ENCODE results near the gene MPP1.
"Not testable (repeated sequence)": the region's sequence is repeated elsewhere in the genome, so short reads cannot be mapped to it uniquely, and the experiment has no call there.

MPP1 gene

GRCh38 chrX:154819771-154820341 is 14.6 kb upstream of the MPP1 start:
- ATAC-seq (ENCODE audit: low read depth) (peak; percentile 99), DNase-seq (ENCODE audit: low spot score in 2 of 2) (peak; percentile 24)
- Mint-ChIP-seq H3K4me1 (peaks cover 9% of the 10 kb centered on the region), H3K27ac (peak overlapping the region; percentile 76), H3K9me3 (no peaks in the 10 kb centered on the region), H3K27me3 (no peaks in the 10 kb centered on the region), H3K4me3 (peak overlapping the region; percentile 74), H3K36me3 (no peaks in the 10 kb centered on the region)

GRCh38 chrX:154818916-154819770 is 13.9 kb upstream of the MPP1 start:
- H3K9me3 Mint-ChIP-seq, result no peaks in the 10 kb centered on the region

GRCh38 chrX:154817048-154817618 is 11.8 kb upstream of the MPP1 start:
- H3K4me1 Mint-ChIP-seq; H3K27me3 Mint-ChIP-seq; H3K9me3 Mint-ChIP-seq; H3K36me3 Mint-ChIP-seq; H3K27ac Mint-ChIP-seq; H3K4me3 Mint-ChIP-seq; ATAC-seq (ENCODE audit: low read depth); DNase-seq (ENCODE audit: low spot score in 2 of 2): not testable (repeated sequence)

More at GRCh38 chrX:154818916-154819770, 13.9 kb upstream of the MPP1 start:
- peak; percentile 49 for ATAC-seq (ENCODE audit: low read depth)
- Mint-ChIP-seq H3K4me1 (peaks cover 9% of the 10 kb centered on the region), H3K27ac (peak overlapping the region; percentile 76), H3K36me3 (no peaks in the 10 kb centered on the region), H3K27me3 (no peaks in the 10 kb centered on the region), H3K4me3 (peak overlapping the region; percentile 74)
- no peak for DNase-seq (ENCODE audit: low spot score in 2 of 2)

GRCh38 chrX:154816326-154816898 is 11.1 kb upstream of the MPP1 start:
- H3K27ac Mint-ChIP-seq; H3K4me3 Mint-ChIP-seq; H3K4me1 Mint-ChIP-seq; ATAC-seq (ENCODE audit: low read depth); H3K27me3 Mint-ChIP-seq; H3K9me3 Mint-ChIP-seq; DNase-seq (ENCODE audit: low spot score in 2 of 2); H3K36me3 Mint-ChIP-seq: not testable (repeated sequence)

GRCh38 chrX:154815274-154815818 is 10.1 kb upstream of the MPP1 start:
- DNase-seq (ENCODE audit: low spot score in 2 of 2) (no peak), ATAC-seq (ENCODE audit: low read depth) (no peak)
- H3K27ac Mint-ChIP-seq, result no peak overlapping the region
- no peak overlapping the region for H3K4me3 Mint-ChIP-seq
- H3K9me3 Mint-ChIP-seq, result no peaks in the 10 kb centered on the region
- H3K27me3 Mint-ChIP-seq, result no peaks in the 10 kb centered on the region
- H3K4me1 Mint-ChIP-seq, result peaks cover 7% of the 10 kb centered on the region
- no peaks in the 10 kb centered on the region for H3K36me3 Mint-ChIP-seq

GRCh38 chrX:154813801-154814200 is 8.5 kb upstream of the MPP1 start:
- Mint-ChIP-seq H3K36me3 (no peaks in the 10 kb centered on the region), H3K4me3 (no peak overlapping the region), H3K27me3 (no peaks in the 10 kb centered on the region), H3K9me3 (no peaks in the 10 kb centered on the region), H3K4me1 (peaks cover 1% of the 10 kb centered on the region), H3K27ac (no peak overlapping the region)
- DNase-seq (ENCODE audit: low spot score in 2 of 2) (no peak), ATAC-seq (ENCODE audit: low read depth) (no peak)

GRCh38 chrX:154812341-154813101 is 7.2 kb upstream of the MPP1 start:
- Mint-ChIP-seq H3K9me3 (no peaks in the 10 kb centered on the region), H3K27me3 (no peaks in the 10 kb centered on the region), H3K27ac (no peak overlapping the region), H3K36me3 (no peaks in the 10 kb centered on the region), H3K4me1 (no peaks in the 10 kb centered on the region), H3K4me3 (no peak overlapping the region)
- DNase-seq (ENCODE audit: low spot score in 2 of 2) (no peak), ATAC-seq (ENCODE audit: low read depth) (no peak)

GRCh38 chrX:154809939-154810665 is 4.8 kb upstream of the MPP1 start:
- H3K36me3 Mint-ChIP-seq, result no peaks in the 10 kb centered on the region
- H3K27ac Mint-ChIP-seq, result no peak overlapping the region
- no peaks in the 10 kb centered on the region for H3K9me3 Mint-ChIP-seq
- no peak for DNase-seq (ENCODE audit: low spot score in 2 of 2)
- no peaks in the 10 kb centered on the region for H3K27me3 Mint-ChIP-seq
- no peak overlapping the region for H3K4me3 Mint-ChIP-seq
- no peak for ATAC-seq (ENCODE audit: low read depth)
- peaks cover 2% of the 10 kb centered on the region for H3K4me1 Mint-ChIP-seq

- DNase-seq (ENCODE audit: low spot score in 2 of 2) (no peak), ATAC-seq (ENCODE audit: low read depth) (no peak)
- no peaks in the 10 kb centered on the region for H3K36me3 Mint-ChIP-seq
- H3K4me1 Mint-ChIP-seq, result peaks cover 8% of the 10 kb centered on the region
- no peaks in the 10 kb centered on the region for H3K9me3 Mint-ChIP-seq
- no peaks in the 10 kb centered on the region for H3K27me3 Mint-ChIP-seq
- no peak overlapping the region for H3K4me3 Mint-ChIP-seq
- no peak overlapping the region for H3K27ac Mint-ChIP-seq
Observed at GRCh38 chrX:154806837-154807501, 1.7 kb upstream of the MPP1 start.

- DNase-seq (ENCODE audit: low spot score in 2 of 2), result no peak
- H3K4me1 Mint-ChIP-seq, result peaks cover 10% of the 10 kb centered on the region
- no peak overlapping the region for H3K27ac Mint-ChIP-seq
- no peaks in the 10 kb centered on the region for H3K27me3 Mint-ChIP-seq
- ATAC-seq (ENCODE audit: low read depth), result no peak
- H3K4me3 Mint-ChIP-seq, result peak overlapping the region; percentile 86
- H3K9me3 Mint-ChIP-seq, result no peaks in the 10 kb centered on the region
- no peaks in the 10 kb centered on the region for H3K36me3 Mint-ChIP-seq
Observed at GRCh38 chrX:154805696-154806091, 409 bp upstream of the MPP1 start.

- no peaks in the 10 kb centered on the region for H3K27me3 Mint-ChIP-seq
- no peaks in the 10 kb centered on the region for H3K36me3 Mint-ChIP-seq
- H3K27ac Mint-ChIP-seq, result peak overlapping the region; percentile 57
- DNase-seq (ENCODE audit: low spot score in 2 of 2) (no peak), ATAC-seq (ENCODE audit: low read depth) (no peak)
- H3K4me1 Mint-ChIP-seq, result peaks cover 10% of the 10 kb centered on the region
- H3K4me3 Mint-ChIP-seq, result peak overlapping the region; percentile 86
- no peaks in the 10 kb centered on the region for H3K9me3 Mint-ChIP-seq
Observed at GRCh38 chrX:154804261-154804956, 876 bp downstream of the MPP1 start.

- Mint-ChIP-seq H3K9me3 (no peaks in the 10 kb centered on the region), H3K27me3 (no peaks in the 10 kb centered on the region), H3K4me1 (peaks cover 12% of the 10 kb centered on the region), H3K4me3 (no peak overlapping the region), H3K27ac (no peak overlapping the region), H3K36me3 (no peaks in the 10 kb centered on the region)
- DNase-seq (ENCODE audit: low spot score in 2 of 2) (no peak), ATAC-seq (ENCODE audit: low read depth) (no peak)
Observed at GRCh38 chrX:154802947-154803346, 2.3 kb downstream of the MPP1 start.
